Measurements from ENCODE around the gene VPS72. TPM values are rescaled to one million over a fixed set of nuclear protein-coding genes. Genes with fewer than 3 reads are reported as not detected.

Gene VPS72
- 47.2 TPM for total RNA-seq
- 40.2 TPM for polyA plus RNA-seq
- long read RNA-seq, donor 1, partial matches to known transcripts: 0 of 2 reads
- long read RNA-seq, donor 1, other reads (novel, unspliced or antisense): 0 of 2 reads
- long read RNA-seq, donor 2, transcript VPS72-202 (6 exons, 1,527 nt): major isoform, 33 of 720 reads
- long read RNA-seq, donor 2, partial matches to known transcripts: 467 of 720 reads
- long read RNA-seq, donor 2, other reads (novel, unspliced or antisense): 219 of 720 reads
- long read RNA-seq, donor 3, transcript VPS72-202 (6 exons, 1,527 nt): major isoform, 33 of 38 reads
- long read RNA-seq, donor 3, partial matches to known transcripts: 5 of 38 reads
- long read RNA-seq, donor 3, other reads (novel, unspliced or antisense): 0 of 38 reads
- long read RNA-seq, donor 4, partial matches to known transcripts: 8 of 13 reads
- long read RNA-seq, donor 4, other reads (novel, unspliced or antisense): 0 of 13 reads
- long read RNA-seq, donor 5, transcript VPS72-202 (6 exons, 1,527 nt): major isoform, 29 of 61 reads
- long read RNA-seq, donor 5, partial matches to known transcripts: 31 of 61 reads
- long read RNA-seq, donor 5, other reads (novel, unspliced or antisense): 0 of 61 reads
- long read RNA-seq, donor 6, transcript VPS72-202 (6 exons, 1,527 nt): major isoform, 20 of 23 reads
- long read RNA-seq, donor 6, partial matches to known transcripts: 0 of 23 reads
- long read RNA-seq, donor 6, other reads (novel, unspliced or antisense): 0 of 23 reads
- long read RNA-seq, donor 7, transcript VPS72-202 (6 exons, 1,527 nt): major isoform, 14 of 26 reads
- long read RNA-seq, donor 7, partial matches to known transcripts: 5 of 26 reads
- long read RNA-seq, donor 7, other reads (novel, unspliced or antisense): 6 of 26 reads
- long read RNA-seq, donor 8, partial matches to known transcripts: 0 of 3 reads
- long read RNA-seq, donor 8, other reads (novel, unspliced or antisense): 0 of 3 reads
- long read RNA-seq, donor 9, transcript VPS72-202 (6 exons, 1,527 nt): major isoform, 10 of 19 reads
- long read RNA-seq, donor 9, partial matches to known transcripts: 9 of 19 reads
- long read RNA-seq, donor 9, other reads (novel, unspliced or antisense): 0 of 19 reads
- long read RNA-seq, donor 10, transcript VPS72-202 (6 exons, 1,527 nt): major isoform, 10 of 11 reads
- long read RNA-seq, donor 10, partial matches to known transcripts: 0 of 11 reads
- long read RNA-seq, donor 10, other reads (novel, unspliced or antisense): 0 of 11 reads

- WGBS: under 1% methylated on average over 42 of the region's 42 CpGs
- Histone ChIP-seq H3K9me3 (ENCODE audit: control insufficient read depth in 2 of 2, insufficient read depth in 1 of 2, low read length in 1 of 2) (no peaks in the 10 kb centered on the region), H3K36me3 (ENCODE audit: control insufficient read depth in 2 of 2, insufficient read depth in 2 of 2, low read length in 1 of 2) (peaks cover 9 to 11% of the 10 kb centered on the region in 2 donors), H3K4me3 (ENCODE audit: low read length in 2 of 2) (peak within 1 kb of the TSS; percentile 51 to 83), H3K4me1 (ENCODE audit: control insufficient read depth in 2 of 2, insufficient read depth in 2 of 2, low read length in 2 of 2) (peaks cover 10 to 16% of the 10 kb centered on the region in 2 donors), H3K27ac (ENCODE audit: low read depth in 1 of 2, low read length in 1 of 2) (peak within 1 kb of the TSS; percentile 77 to 91), H3K27me3 (ENCODE audit: control insufficient read depth in 2 of 2, insufficient read depth in 1 of 2, low read length in 1 of 2) (peaks cover 2 to 5% of the 10 kb centered on the region in 2 donors)
- peak; percentile 79 to 95 (median 88) for DNase-seq (ENCODE audit: low read depth in 6 of 9, low spot score in 9 of 9)
Observed at GRCh38 chr1:151189637-151190445, at the start of gene VPS72. VPS72 (minus strand) TSS chr1:151190197; CDS start chr1:151190121, 76 bp downstream.

GRCh38 chr1:151238467-151238739 lies 48.4 kb upstream of the VPS72 start:
- DNase-seq (ENCODE audit: low read depth in 6 of 9, low spot score in 9 of 9): no peak
- Histone ChIP-seq H3K27ac (ENCODE audit: low read depth in 1 of 2, low read length in 1 of 2) (no peak overlapping the region), H3K9me3 (ENCODE audit: control insufficient read depth in 2 of 2, insufficient read depth in 1 of 2, low read length in 1 of 2) (no peaks in the 10 kb centered on the region), H3K27me3 (ENCODE audit: control insufficient read depth in 2 of 2, insufficient read depth in 1 of 2, low read length in 1 of 2) (no peaks in the 10 kb centered on the region), H3K4me3 (ENCODE audit: low read length in 2 of 2) (no peak overlapping the region), H3K36me3 (ENCODE audit: control insufficient read depth in 2 of 2, insufficient read depth in 2 of 2, low read length in 1 of 2) (peaks cover 72 to 97% of the 10 kb centered on the region in 2 donors), H3K4me1 (ENCODE audit: control insufficient read depth in 2 of 2, insufficient read depth in 2 of 2, low read length in 2 of 2) (no peaks in the 10 kb centered on the region)
- 93% methylated on average over 1 of the region's 1 CpG for WGBS

GRCh38 chr1:151237678-151238466 lies 47.9 kb upstream of the VPS72 start:
- peaks cover 67 to 95% of the 10 kb centered on the region in 2 donors for H3K36me3 ChIP-seq (ENCODE audit: control insufficient read depth in 2 of 2, insufficient read depth in 2 of 2, low read length in 1 of 2)
- 95% methylated on average over 4 of the region's 4 CpGs for WGBS
- DNase-seq (ENCODE audit: low read depth in 6 of 9, low spot score in 9 of 9): no peak

DNA sequence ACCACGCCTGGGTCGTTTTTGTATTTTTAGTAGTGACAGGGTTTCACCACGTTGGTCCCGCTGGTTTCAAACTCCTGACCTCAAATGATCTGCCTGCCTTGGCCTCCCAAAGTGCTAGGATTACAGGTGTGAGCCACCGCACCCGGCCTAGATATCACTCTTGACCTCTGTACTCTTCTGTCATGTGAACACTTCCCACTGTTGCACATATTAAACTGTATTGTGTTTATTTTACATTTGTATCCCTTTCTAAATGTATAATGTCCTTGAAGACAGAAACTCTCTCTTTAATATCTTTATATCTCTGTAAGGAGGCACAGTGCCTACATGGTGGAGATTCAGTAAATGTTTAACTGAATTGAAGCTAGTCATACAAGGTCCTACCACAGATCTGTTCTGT lies 45.2 kb upstream of the VPS72 start:
- WGBS: over 99% methylated on average over 6 of the region's 6 CpGs
- Histone ChIP-seq H3K27ac (ENCODE audit: low read depth in 1 of 2, low read length in 1 of 2) (no peak overlapping the region), H3K4me1 (ENCODE audit: control insufficient read depth in 2 of 2, insufficient read depth in 2 of 2, low read length in 2 of 2) (no peaks in the 10 kb centered on the region), H3K9me3 (ENCODE audit: control insufficient read depth in 2 of 2, insufficient read depth in 1 of 2, low read length in 1 of 2) (no peaks in the 10 kb centered on the region), H3K36me3 (ENCODE audit: control insufficient read depth in 2 of 2, insufficient read depth in 2 of 2, low read length in 1 of 2) (peaks cover 72 to 95% of the 10 kb centered on the region in 2 donors), H3K4me3 (ENCODE audit: low read length in 2 of 2) (no peak overlapping the region), H3K27me3 (ENCODE audit: control insufficient read depth in 2 of 2, insufficient read depth in 1 of 2, low read length in 1 of 2) (no peaks in the 10 kb centered on the region)
- no peak for DNase-seq (ENCODE audit: low read depth in 6 of 9, low spot score in 9 of 9)

More at GRCh38 chr1:151237678-151238466, 47.9 kb upstream of the VPS72 start:
- H3K27ac ChIP-seq (ENCODE audit: low read depth in 1 of 2, low read length in 1 of 2): no peak overlapping the region
- no peaks in the 10 kb centered on the region for H3K27me3 ChIP-seq (ENCODE audit: control insufficient read depth in 2 of 2, insufficient read depth in 1 of 2, low read length in 1 of 2)
- H3K9me3 ChIP-seq (ENCODE audit: control insufficient read depth in 2 of 2, insufficient read depth in 1 of 2, low read length in 1 of 2): no peaks in the 10 kb centered on the region
- H3K4me1 ChIP-seq (ENCODE audit: control insufficient read depth in 2 of 2, insufficient read depth in 2 of 2, low read length in 2 of 2): no peaks in the 10 kb centered on the region
- no peak overlapping the region for H3K4me3 ChIP-seq (ENCODE audit: low read length in 2 of 2)

DNA sequence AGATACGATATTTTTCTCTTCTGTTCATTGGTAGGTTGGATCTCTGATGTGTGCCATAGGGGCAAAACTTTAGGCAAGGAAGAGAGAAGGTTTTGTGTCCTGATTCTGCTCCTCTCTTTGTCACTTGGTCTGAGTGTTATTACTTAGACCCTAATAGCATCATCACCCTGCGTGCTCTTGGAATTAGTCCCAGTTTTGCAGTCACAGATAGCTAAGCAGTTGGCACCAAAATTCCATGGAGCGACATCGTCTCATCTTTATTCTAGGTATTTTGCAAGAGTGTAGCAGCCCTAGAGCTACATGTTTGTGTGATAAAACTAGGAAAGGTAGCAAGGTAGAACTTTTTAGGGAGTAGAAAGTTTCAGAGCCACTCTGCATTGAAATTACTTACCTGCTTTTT lies 32.1 kb upstream of the VPS72 start:
- Histone ChIP-seq H3K4me1 (ENCODE audit: control insufficient read depth in 2 of 2, insufficient read depth in 2 of 2, low read length in 2 of 2) (no peaks in the 10 kb centered on the region), H3K36me3 (ENCODE audit: control insufficient read depth in 2 of 2, insufficient read depth in 2 of 2, low read length in 1 of 2) (peaks cover 23 to 40% of the 10 kb centered on the region in 2 donors), H3K27me3 (ENCODE audit: control insufficient read depth in 2 of 2, insufficient read depth in 1 of 2, low read length in 1 of 2) (no peaks in the 10 kb centered on the region), H3K9me3 (ENCODE audit: control insufficient read depth in 2 of 2, insufficient read depth in 1 of 2, low read length in 1 of 2) (no peaks in the 10 kb centered on the region), H3K4me3 (ENCODE audit: low read length in 2 of 2) (no peak overlapping the region), H3K27ac (ENCODE audit: low read depth in 1 of 2, low read length in 1 of 2) (no peak overlapping the region)
- 97% methylated on average over 4 of the region's 4 CpGs for WGBS
- no peak for DNase-seq (ENCODE audit: low read depth in 6 of 9, low spot score in 9 of 9)

DNA sequence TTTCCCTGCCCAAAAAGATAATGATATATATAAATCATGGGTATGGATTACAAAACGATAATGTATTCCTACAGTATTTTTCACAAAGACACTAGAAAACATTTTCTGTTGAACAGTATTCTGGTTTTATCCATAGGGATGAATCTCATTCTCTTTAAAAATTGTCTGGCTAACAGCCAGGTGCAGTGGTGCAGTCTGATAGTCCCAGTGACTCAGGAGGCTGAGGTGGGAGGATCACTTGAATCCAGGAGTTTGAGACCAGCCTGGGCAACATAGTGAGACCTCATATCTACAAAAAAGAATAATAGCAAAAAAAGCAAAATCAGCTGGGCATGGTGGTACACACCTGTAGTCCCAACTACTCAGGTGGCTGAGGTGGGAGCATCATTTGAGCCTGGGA lies 31.6 kb upstream of the VPS72 start:
- DNase-seq (ENCODE audit: low read depth in 6 of 9, low spot score in 9 of 9): no peak
- H3K27ac ChIP-seq (ENCODE audit: low read depth in 1 of 2, low read length in 1 of 2): no peak overlapping the region
- WGBS: 99% methylated on average over 1 of the region's 1 CpG
- peaks cover 23 to 37% of the 10 kb centered on the region in 2 donors for H3K36me3 ChIP-seq (ENCODE audit: control insufficient read depth in 2 of 2, insufficient read depth in 2 of 2, low read length in 1 of 2)
- H3K9me3 ChIP-seq (ENCODE audit: control insufficient read depth in 2 of 2, insufficient read depth in 1 of 2, low read length in 1 of 2): no peaks in the 10 kb centered on the region
- no peaks in the 10 kb centered on the region for H3K4me1 ChIP-seq (ENCODE audit: control insufficient read depth in 2 of 2, insufficient read depth in 2 of 2, low read length in 2 of 2)
- no peak overlapping the region for H3K4me3 ChIP-seq (ENCODE audit: low read length in 2 of 2)
- no peaks in the 10 kb centered on the region for H3K27me3 ChIP-seq (ENCODE audit: control insufficient read depth in 2 of 2, insufficient read depth in 1 of 2, low read length in 1 of 2)

- no peak overlapping the region for H3K27ac ChIP-seq (ENCODE audit: low read depth in 1 of 2, low read length in 1 of 2)
- no peak overlapping the region for H3K4me3 ChIP-seq (ENCODE audit: low read length in 2 of 2)
- peaks cover 21 to 32% of the 10 kb centered on the region in 2 donors for H3K36me3 ChIP-seq (ENCODE audit: control insufficient read depth in 2 of 2, insufficient read depth in 2 of 2, low read length in 1 of 2)
- no peaks in the 10 kb centered on the region for H3K27me3 ChIP-seq (ENCODE audit: control insufficient read depth in 2 of 2, insufficient read depth in 1 of 2, low read length in 1 of 2)
- H3K4me1 ChIP-seq (ENCODE audit: control insufficient read depth in 2 of 2, insufficient read depth in 2 of 2, low read length in 2 of 2): peaks cover 2 to 10% of the 10 kb centered on the region in 2 donors
- H3K9me3 ChIP-seq (ENCODE audit: control insufficient read depth in 2 of 2, insufficient read depth in 1 of 2, low read length in 1 of 2): no peaks in the 10 kb centered on the region
- WGBS: 65% methylated on average over 2 of the region's 2 CpGs
- DNase-seq (ENCODE audit: low read depth in 6 of 9, low spot score in 9 of 9): no peak
Observed at GRCh38 chr1:151213560-151213959, 23.6 kb upstream of the VPS72 start.
